HCT116 (cell line): ENCODE results near the gene LTO1.

Experiments
- CEBPB ChIP-seq: IDR thresholded peaks from 2 replicates; pipeline ENCODE4 v1.6.1; 2012; ENCODE audit warnings: low read depth
- CTCF ChIP-seq, 3 experiments: fragments of 200-600 bp in 1 of 3; sonication (generic) in 1 of 3; IDR thresholded peaks in 2 of 3; conservative IDR thresholded peaks in 1 of 3; 2 replicates each; pipeline ENCODE4 v1.5.1; 2012 to 2017; ENCODE audit warnings: low read depth in 2 of 3, low read length in 2 of 3, antibody characterized with exemption in 1 of 3, borderline replicate concordance in 1 of 3, control low read depth in 1 of 3, mild to moderate bottlenecking in 1 of 3, mixed read lengths in 1 of 3, mixed run types in 1 of 3, moderate library complexity in 1 of 3; ENCODE audit not compliant: insufficient read depth in 1 of 3
- EZH2phosphoT487 ChIP-seq: fragments of 200-600 bp; IDR thresholded peaks from 2 replicates; pipeline ENCODE4 v1.6.1; 2018; ENCODE audit warnings: antibody characterized with exemption, borderline replicate concordance
- MAX ChIP-seq: IDR thresholded peaks from 2 replicates; pipeline ENCODE4 v1.6.1; 2012
- POLR2AphosphoS5 ChIP-seq: IDR thresholded peaks from 2 replicates; pipeline ENCODE4 v1.6.1; 2011; ENCODE audit warnings: mild to moderate bottlenecking, low read depth, low read length, moderate library complexity
- REST ChIP-seq: IDR thresholded peaks from 2 replicates; pipeline ENCODE4 v1.6.1; 2012; ENCODE audit warnings: low read depth
- TCF7L2 ChIP-seq: IDR thresholded peaks from 2 replicates; pipeline ENCODE4 v1.7.0; 2011; ENCODE audit warnings: borderline replicate concordance, inconsistent platforms; ENCODE audit not compliant: insufficient read depth, insufficient read length; ENCODE audit errors: extremely low read depth
- YY1 ChIP-seq: IDR thresholded peaks from 2 replicates; pipeline ENCODE4 v1.6.1; 2011; ENCODE audit warnings: low read length, low read depth, moderate library complexity, mild to moderate bottlenecking; ENCODE audit not compliant: insufficient replicate concordance; ENCODE audit errors: extremely low read depth

- TF ChIP-seq MAX: no peak
- no peak for TF ChIP-seq CTCF (IDR thresholded peaks at IDR 0.05 in 2 of 3, conservative IDR thresholded peaks at IDR 0.05 in 1 of 3; ENCODE audit: borderline replicate concordance in 1 of 3, insufficient read depth in 1 of 3, low read depth in 2 of 3, low read length in 2 of 3)
- TF ChIP-seq YY1: no peak
- no peak for TF ChIP-seq REST
- no peak for TF ChIP-seq POLR2AphosphoS5
- no peak for TF ChIP-seq TCF7L2
- TF ChIP-seq CEBPB: no peak
- no peak for TF ChIP-seq EZH2phosphoT487
Observed at GRCh38 chr11:69669486-69669885, 5.7 kb downstream of the LTO1 start.
